Uterus (tissue), 2 donors: ENCODE measurements around the gene PHLPP1.

ENCODE experiments used
- CTCF ChIP-seq, 4 experiments: fragments of 200-600 bp in 2 of 4; fragments of 450-650 bp in 2 of 4; sonication (generic) in 2 of 4; IDR thresholded peaks; one replicate each; pipeline ENCODE4 v1.5.1; 2016 to 2019; ENCODE audit warnings: antibody characterized with exemption in 4 of 4, mild to moderate bottlenecking in 2 of 4, moderate library complexity in 1 of 4
- POLR2A ChIP-seq, 2 donors: fragments of 450-650 bp; IDR thresholded peaks; one replicate each; pipeline ENCODE4 v1.6.1; 2016; ENCODE audit warnings: antibody characterized with exemption in 2 of 2, mild to moderate bottlenecking in 1 of 2, moderate library complexity in 1 of 2

DNA sequence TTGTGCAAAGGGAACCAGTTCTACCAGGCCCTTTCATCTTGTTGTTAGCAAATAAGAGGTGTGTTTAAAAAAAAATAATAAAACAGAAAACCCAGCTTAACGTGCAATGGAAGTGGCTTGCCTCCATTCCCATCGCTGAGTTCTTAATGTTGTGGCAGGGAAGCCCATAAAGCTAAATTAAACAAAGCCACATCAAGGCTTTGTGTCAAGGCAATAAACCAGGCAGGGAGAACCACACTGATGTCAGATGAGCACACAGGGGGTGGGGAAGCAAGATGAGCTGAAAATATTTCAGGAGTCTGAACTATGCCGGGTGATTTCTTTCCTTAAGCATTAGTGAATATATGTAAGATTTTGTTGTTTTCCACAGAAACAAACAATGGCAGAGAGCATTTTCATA, 73.5 kb downstream of the PHLPP1 start:
- TF ChIP-seq POLR2A (IDR thresholded peaks at IDR 0.05) (no peak), CTCF (IDR thresholded peaks at IDR 0.05) (no peak)
